CD14-positive monocyte (primary cell): ENCODE results near the gene TACC3. TPM values are rescaled to one million over a fixed set of nuclear protein-coding genes. Genes with fewer than 3 reads are reported as not detected.

ENCODE experiments used
- DNase-seq, 3 donors: peaks; one replicate each; pipeline ENCODE4 v3.0.0-alpha.2; 2011 to 2022
- H2AFZ ChIP-seq: 2 replicates; pipeline ENCODE4 v1.6.0; 2012; ENCODE audit warnings: mild to moderate bottlenecking, low read depth, low read length, inconsistent platforms; ENCODE audit not compliant: insufficient read depth, poor library complexity, severe bottlenecking
- H3K27ac ChIP-seq, 2 donors: 1 replicate in 1 of 2; 2 replicates in 1 of 2; pipeline ENCODE4 v1.5.1; 2012 to 2013; ENCODE audit warnings: low read length in 2 of 2, control low read depth in 1 of 2, inconsistent platforms in 1 of 2, low read depth in 1 of 2, mild to moderate bottlenecking in 1 of 2
- H3K27me3 ChIP-seq, 2 donors: one replicate each; pipeline versions ENCODE4 v1.6.0 to v1.6.1; 2011 to 2013; ENCODE audit warnings: low read length in 2 of 2; ENCODE audit not compliant: control insufficient read depth in 2 of 2, insufficient read depth in 2 of 2
- H3K36me3 ChIP-seq, 2 donors: replicated peaks in 1 of 2; 1 replicate in 1 of 2; 2 replicates in 1 of 2; pipeline versions ENCODE4 v1.5.1 to v1.6.1; 2012 to 2013; ENCODE audit warnings: low read length in 2 of 2, control low read depth in 1 of 2, inconsistent platforms in 1 of 2, mild to moderate bottlenecking in 1 of 2; ENCODE audit not compliant: insufficient read depth in 2 of 2, control insufficient read depth in 1 of 2
- H3K4me1 ChIP-seq, 2 donors: 1 replicate in 1 of 2; 2 replicates in 1 of 2; pipeline versions ENCODE4 v1.5.1 to v1.6.1; 2012 to 2013; ENCODE audit warnings: low read length in 2 of 2, control low read depth in 1 of 2, inconsistent platforms in 1 of 2, mild to moderate bottlenecking in 1 of 2, moderate library complexity in 1 of 2; ENCODE audit not compliant: insufficient read depth in 2 of 2, control insufficient read depth in 1 of 2
- H3K4me2 ChIP-seq: replicated peaks from 2 replicates; pipeline ENCODE3; 2012; ENCODE audit warnings: low read length, moderate library complexity, mild to moderate bottlenecking; ENCODE audit not compliant: poor library complexity, severe bottlenecking; ENCODE audit errors: extremely low read depth
- H3K4me3 ChIP-seq, 3 experiments: fragments of 200-600 bp in 1 of 3; sonication (generic) in 1 of 3; replicated peaks in 1 of 3; 1 replicate in 2 of 3; 2 replicates in 1 of 3; pipeline ENCODE4 v1.5.1; 2011 to 2013; ENCODE audit warnings: low read length in 3 of 3, mild to moderate bottlenecking in 3 of 3, control low read depth in 2 of 3, low read depth in 2 of 3, inconsistent platforms in 1 of 3, moderate library complexity in 1 of 3
- H3K79me2 ChIP-seq: 2 replicates; pipeline ENCODE4 v1.6.0; 2012; ENCODE audit warnings: mild to moderate bottlenecking, control low read depth, inconsistent platforms, low read length, moderate library complexity; ENCODE audit not compliant: insufficient read depth
- H3K9ac ChIP-seq: 2 replicates; pipeline ENCODE4 v1.6.0; 2017; ENCODE audit warnings: low read length, mild to moderate bottlenecking; ENCODE audit not compliant: insufficient read depth, poor library complexity, severe bottlenecking
- H3K9me3 ChIP-seq, 2 donors: replicated peaks in 1 of 2; 1 replicate in 1 of 2; 2 replicates in 1 of 2; pipeline versions ENCODE4 v1.5.1 to v1.6.1; 2012 to 2013; ENCODE audit warnings: low read length in 2 of 2, control low read depth in 1 of 2; ENCODE audit not compliant: control insufficient read depth in 1 of 2, insufficient read depth in 1 of 2
- H4K20me1 ChIP-seq: 2 replicates; pipeline ENCODE4 v1.6.0; 2012; ENCODE audit warnings: mild to moderate bottlenecking, low read length, control low read depth, moderate library complexity; ENCODE audit not compliant: insufficient read depth
- H3K27ac Mint-ChIP-seq, 7 donors: one replicate each; pipeline ENCODE4 v1.8.0; 2020; ENCODE audit warnings: mild to moderate bottlenecking in 7 of 7, mixed read lengths in 7 of 7, moderate library complexity in 6 of 7, inconsistent platforms in 2 of 7
- H3K27me3 Mint-ChIP-seq, 3 donors: one replicate each; pipeline ENCODE4 v1.8.0; 2021 to 2022; ENCODE audit warnings: low read depth in 3 of 3, mild to moderate bottlenecking in 3 of 3, mixed read lengths in 3 of 3, moderate library complexity in 3 of 3, inconsistent platforms in 1 of 3
- H3K36me3 Mint-ChIP-seq, 2 donors: one replicate each; pipeline ENCODE4 v1.8.0; 2020; ENCODE audit warnings: mixed read lengths in 2 of 2, inconsistent platforms in 1 of 2, mild to moderate bottlenecking in 1 of 2
- H3K4me1 Mint-ChIP-seq: one replicate; pipeline ENCODE4 v1.8.0; 2020; ENCODE audit warnings: mild to moderate bottlenecking, mixed read lengths
- H3K4me3 Mint-ChIP-seq, 2 donors: one replicate each; pipeline ENCODE4 v1.8.0; 2020; ENCODE audit warnings: mild to moderate bottlenecking in 2 of 2, mixed read lengths in 2 of 2, moderate library complexity in 1 of 2
- H3K9me3 Mint-ChIP-seq, 7 donors: one replicate each; pipeline ENCODE4 v1.8.0; 2020 to 2022; ENCODE audit warnings: mixed read lengths in 7 of 7, mild to moderate bottlenecking in 6 of 7, moderate library complexity in 6 of 7, inconsistent platforms in 2 of 7
- CTCF ChIP-seq: fragments of 200-600 bp; IDR thresholded peaks from one replicate; pipeline ENCODE4 v1.8.0; 2022; ENCODE audit warnings: antibody characterized with exemption, mild to moderate bottlenecking
- WGBS: methylation state at CpG from one replicate; pipeline ENCODE4 v1.1.5; 2013; ENCODE audit warnings: missing lambda C conversion rate; ENCODE audit not compliant: insufficient coverage; 5-methylcytosine and 5-hydroxymethylcytosine counted together
- intact Hi-C, 2 donors: fragments of 100-400 bp; cut with micrococcal nuclease; formaldehyde crosslinking; loops; one replicate each; pipeline versions ENCODE4 v1.15.0 to v1.15.1; 2023
- polyA plus RNA-seq, 3 donors: library from polyadenylated mRNA; depleted of rRNA in 1 of 3; unstranded in 2 of 3; stranded (reverse) in 1 of 3; fragments of 300-500 nt in 2 of 3; fragments of >200 nt in 1 of 3; fragmentation: Illumina TruSeq in 2 of 3; gene quantifications; 1 replicate in 2 of 3; 2 replicates in 1 of 3; pipeline ENCODE4 v1.2.3, GENCODE V29; 2012 to 2021

Gene TACC3
- polyA plus RNA-seq, 3 donors: 43.7 to 84.2 (median 56.6) TPM

- peak overlapping the region; percentile 89 for H3K4me2 ChIP-seq
- Mint-ChIP-seq H3K36me3 (peaks cover 17 to 36% of the 10 kb centered on the region in 2 donors), H3K27me3 (peaks cover 0 to 3% (median 0%) of the 10 kb centered on the region in 3 donors), H3K27ac (peak overlapping the region; percentile 97 to 100 (median 98)), H3K4me1 (peaks cover 80% of the 10 kb centered on the region), H3K9me3 (no peaks in the 10 kb centered on the region), H3K4me3 (peak overlapping the region; percentile 82 to 98)
- H3K27me3 ChIP-seq: no peaks in the 10 kb centered on the region
- peak; percentile 78 to 93 (median 86) for DNase-seq
- intact Hi-C loops: loop anchor here in 1 of 2 donors (5.0 to 10.0 kb wide), 3 partner anchors 132 to 376 kb away; partner anchors contain the start of genes LETM1 and UVSSA
- peak overlapping the region; percentile 73 for H3K9ac ChIP-seq
- peaks cover 9 to 19% of the 10 kb centered on the region in 2 donors for H3K36me3 ChIP-seq
- H3K4me3 ChIP-seq: peak overlapping the region; percentile 58 to 80 (median 63)
- WGBS: 20% methylated on average over 9 of the region's 12 CpGs
- H4K20me1 ChIP-seq: peaks cover 26% of the 10 kb centered on the region
- peaks cover 78 to 86% of the 10 kb centered on the region in 2 donors for H3K4me1 ChIP-seq
- H3K79me2 ChIP-seq: peaks cover 85% of the 10 kb centered on the region
- H3K27ac ChIP-seq: peak overlapping the region; percentile 88 to 96
- peak overlapping the region; percentile 89 for H2AFZ ChIP-seq
- no peak for TF ChIP-seq CTCF
- no peaks in the 10 kb centered on the region for H3K9me3 ChIP-seq
Measured at GRCh38 chr4:1723131-1723801, 1.9 kb downstream of the TACC3 start.

GRCh38 chr4:1725521-1725920, 4.2 kb downstream of the TACC3 start:
- no peak for TF ChIP-seq CTCF
- H3K4me3 ChIP-seq: peak overlapping the region in 1 of 3 experiments; percentile 80
- H3K9ac ChIP-seq: no peak overlapping the region
- no peak overlapping the region for H3K4me3 Mint-ChIP-seq
- H3K36me3 Mint-ChIP-seq: peaks cover 30 to 50% of the 10 kb centered on the region in 2 donors
- H3K27me3 ChIP-seq: no peaks in the 10 kb centered on the region
- H2AFZ ChIP-seq: no peak overlapping the region
- 94% methylated on average over 8 of the region's 10 CpGs for WGBS
- peaks cover 86% of the 10 kb centered on the region for H3K79me2 ChIP-seq
- DNase-seq: no peak
- peaks cover 0 to 3% (median 0%) of the 10 kb centered on the region in 3 donors for H3K27me3 Mint-ChIP-seq
- H3K27ac ChIP-seq: peak overlapping the region; percentile 9 to 96
- H3K27ac Mint-ChIP-seq: peak overlapping the region in 6 of 7 donors; percentile 50 to 100 (median 94)
- H3K9me3 Mint-ChIP-seq: no peaks in the 10 kb centered on the region
- H3K9me3 ChIP-seq: no peaks in the 10 kb centered on the region
- H4K20me1 ChIP-seq: peaks cover 22% of the 10 kb centered on the region
- peak overlapping the region; percentile 89 for H3K4me2 ChIP-seq
- H3K4me1 ChIP-seq: peaks cover 81 to 88% of the 10 kb centered on the region in 2 donors
- intact Hi-C loops: loop anchor here in 1 of 2 donors (5.0 to 10.0 kb wide), 3 partner anchors 129 to 289 kb away; partner anchors contain the start of gene LETM1
- H3K36me3 ChIP-seq: peaks cover 21 to 30% of the 10 kb centered on the region in 2 donors
- peaks cover 81% of the 10 kb centered on the region for H3K4me1 Mint-ChIP-seq
